NCI-H2196 treated with DMSO at 0.1 percent for 48 hours (cell line): ENCODE results near the gene TRAT1.

Source experiments
- DNase-seq: peaks from one replicate; lab custom pipeline; 2025; ENCODE audit not compliant: unreplicated experiment; lab: John Stamatoyannopoulos, UW

The TRAT1 gene

DNA sequence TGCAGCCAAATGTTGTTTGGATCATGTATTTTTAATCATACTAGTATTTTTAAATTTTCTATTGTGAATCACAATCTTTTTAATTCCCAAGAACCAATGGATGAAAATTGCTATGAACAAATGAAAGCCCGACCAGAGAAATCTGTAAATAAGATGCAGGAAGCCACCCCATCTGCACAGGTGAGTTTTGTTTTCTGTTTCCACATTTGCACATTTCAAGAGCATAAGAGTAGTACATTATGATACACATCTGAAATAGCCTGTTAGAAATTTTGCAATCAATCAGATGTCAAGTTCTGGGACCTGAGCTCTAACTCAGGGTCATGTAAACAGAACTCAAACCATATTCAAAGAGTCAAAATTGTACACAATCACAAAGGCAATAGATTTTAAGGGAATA is 26.5 kb downstream of the TRAT1 start:
- DNase-seq, result no peak

DNA sequence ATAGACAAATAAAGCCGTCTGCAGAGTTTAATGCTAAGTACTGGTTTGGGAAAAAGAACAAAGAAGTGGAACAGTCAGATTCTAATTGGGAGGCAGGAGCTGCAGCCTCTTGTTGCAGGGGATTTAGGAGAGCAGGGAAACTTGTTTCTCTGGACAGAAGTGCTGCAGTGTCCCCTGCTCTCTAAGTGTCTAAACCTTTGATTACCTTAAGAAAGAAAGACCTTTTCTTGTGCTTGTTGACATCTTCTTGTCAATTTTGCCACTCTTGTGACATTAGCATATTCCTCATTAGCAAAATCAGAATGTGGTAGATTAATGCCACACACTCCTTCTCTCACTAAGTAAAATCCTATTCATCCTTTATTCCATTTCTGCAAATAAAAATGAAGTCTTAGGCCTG is 38.8 kb downstream of the TRAT1 start:
- DNase-seq, result no peak

- no peak for DNase-seq
Measured at GRCh38 chr3:108862865-108863798, 40.5 kb downstream of the TRAT1 start.

DNA sequence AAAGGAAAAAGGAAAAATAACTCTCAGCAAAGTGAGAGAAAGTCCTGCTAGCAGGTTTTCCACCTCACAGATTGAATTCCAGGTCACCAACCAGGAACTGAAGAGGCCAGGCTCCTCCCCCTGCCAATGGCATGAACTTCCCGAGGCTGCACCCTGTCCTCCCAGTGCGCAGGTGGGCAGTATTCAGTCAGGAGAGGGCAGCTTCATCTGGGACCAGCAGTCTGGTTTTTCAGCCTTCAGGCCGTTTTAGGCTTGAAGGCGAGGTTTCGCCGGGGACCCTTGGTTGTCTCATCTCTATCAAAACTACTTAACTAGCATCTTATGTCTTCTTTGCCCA is 41.2 kb downstream of the TRAT1 start:
- no peak for DNase-seq

GRCh38 chr3:108877901-108878300 is 55.3 kb downstream of the TRAT1 start:
- no peak for DNase-seq

- no peak for DNase-seq
Measured at GRCh38 chr3:108879915-108880314, 57.3 kb downstream of the TRAT1 start.

DNA sequence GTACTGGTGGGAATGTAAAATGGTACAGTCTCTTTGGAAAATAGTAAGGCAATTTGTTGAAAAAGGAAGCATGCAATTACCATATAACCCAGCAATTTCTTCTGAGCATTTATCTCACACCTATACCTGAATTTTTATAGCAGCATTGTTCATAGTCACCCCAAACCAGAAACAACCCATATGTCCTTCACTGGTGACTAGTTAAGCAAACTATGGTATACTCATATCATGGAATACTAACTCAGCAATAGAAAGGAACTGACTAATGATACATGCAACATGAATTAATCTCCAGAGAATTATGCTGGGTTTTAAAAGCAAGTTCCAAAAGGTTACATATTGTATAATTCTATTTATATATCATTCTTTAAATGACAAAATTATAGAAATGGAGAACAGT is 60.2 kb downstream of the TRAT1 start:
- DNase-seq, result no peak

GRCh38 chr3:108883373-108883772 is 60.8 kb downstream of the TRAT1 start:
- no peak for DNase-seq

DNA sequence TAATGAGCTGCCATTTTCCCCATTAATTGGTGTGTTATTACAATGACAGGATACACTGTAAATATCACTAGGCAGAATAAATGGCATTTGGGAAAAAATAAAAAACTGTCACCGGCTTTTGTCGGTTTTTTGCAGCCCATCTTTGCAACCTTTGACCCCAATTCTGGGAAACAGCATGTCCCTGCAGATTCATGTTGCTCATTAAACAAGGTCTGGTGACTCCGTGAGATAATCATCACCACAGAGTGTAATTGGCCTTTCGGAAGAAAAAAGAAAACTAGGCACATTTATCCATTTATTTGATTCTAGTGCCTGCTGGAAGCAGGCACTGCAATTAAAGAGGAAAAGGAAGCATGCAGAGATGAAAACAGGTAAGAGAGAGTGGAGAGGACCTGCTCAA is 64.5 kb downstream of the TRAT1 start:
- no peak for DNase-seq

- no peak for DNase-seq
Measured at GRCh38 chr3:108887777-108888176, 65.2 kb downstream of the TRAT1 start.

- DNase-seq, result no peak
Measured at GRCh38 chr3:108891833-108892232, 69.2 kb downstream of the TRAT1 start.

GRCh38 chr3:108894981-108895380 is 72.4 kb downstream of the TRAT1 start:
- no peak for DNase-seq

DNA sequence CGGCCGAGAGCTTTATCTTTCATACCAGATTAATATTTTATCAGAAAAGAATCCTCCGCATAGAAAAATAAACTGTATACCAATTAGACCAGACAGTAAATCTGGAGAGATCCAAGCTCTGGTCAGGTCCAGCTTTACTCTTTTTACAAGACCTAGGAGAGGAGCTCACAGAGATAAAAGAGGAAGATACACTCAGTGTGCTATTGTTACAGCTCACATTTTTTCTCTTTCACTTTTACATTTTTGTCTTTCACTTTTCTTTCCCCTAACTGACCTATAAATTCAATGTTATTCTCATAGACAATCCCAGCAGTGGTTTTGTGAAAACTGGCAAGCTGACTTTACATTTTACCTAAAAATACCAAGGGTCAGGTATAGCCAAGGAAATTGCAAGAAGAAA is 75.3 kb downstream of the TRAT1 start:
- DNase-seq, result no peak

- DNase-seq, result no peak
Measured at GRCh38 chr3:108899530-108899929, 76.9 kb downstream of the TRAT1 start.
